Caco-2 (cell line): ENCODE results near the gene SLC38A9. TPM values are rescaled to one million over a fixed set of nuclear protein-coding genes. Genes with fewer than 3 reads are reported as not detected.

Source experiments
- BruUV-seq: library from RNA; stranded (reverse); fragments of 400-500 nt; replicated peaks from 2 replicates; lab custom pipeline; 2021; lab: Mats Ljungman, UMichigan
- CTCF ChIA-PET: fragments of 300-600 bp; sonication (Branson Sonifier 250); formaldehyde crosslinking; loops from one replicate; lab custom pipeline; 2022; ENCODE audit warnings: antibody characterized with exemption; lab: Charles Lee
- POLR2A ChIA-PET: fragments of 300-600 bp; sonication (Branson Sonifier 250); formaldehyde crosslinking; loops from one replicate; lab custom pipeline; 2022; ENCODE audit warnings: antibody characterized with exemption; lab: Charles Lee
- DNase-seq, 2 experiments: peaks; one replicate each; pipeline versions ENCODE4 v3.0.0 to v3.0.0-alpha.2; 2020 to 2022
- H3K27me3 ChIP-seq: replicated peaks from 2 replicates; pipeline ENCODE4 v1.6.0; 2011; ENCODE audit warnings: low read length; ENCODE audit not compliant: control insufficient read depth, insufficient read depth
- H3K36me3 ChIP-seq: 2 replicates; pipeline ENCODE4 v1.5.1; 2011; ENCODE audit warnings: low read length; ENCODE audit not compliant: control insufficient read depth, insufficient read depth
- H3K4me1 ChIP-seq: fragments of 250-450 bp; sonication (Bioruptor Pico); 2 replicates; pipeline ENCODE4 v1.5.1; 2020; ENCODE audit warnings: mild to moderate bottlenecking
- H3K4me3 ChIP-seq: 2 replicates; pipeline ENCODE4 v1.5.1; 2011; ENCODE audit warnings: low read depth, mild to moderate bottlenecking, control low read depth, low read length
- H3K9me3 ChIP-seq: fragments of 250-450 bp; sonication (Bioruptor Pico); 2 replicates; pipeline ENCODE4 v1.5.1; 2020; ENCODE audit warnings: mild to moderate bottlenecking, moderate library complexity
- H3K27ac Mint-ChIP-seq: one replicate; pipeline ENCODE4 v1.8.0; 2022; ENCODE audit warnings: mixed read lengths; ENCODE audit not compliant: unreplicated experiment
- H3K27me3 Mint-ChIP-seq: one replicate; pipeline ENCODE4 v1.8.0; 2022; ENCODE audit warnings: mixed read lengths; ENCODE audit not compliant: insufficient read depth, unreplicated experiment
- H3K36me3 Mint-ChIP-seq: one replicate; pipeline ENCODE4 v1.8.0; 2022; ENCODE audit warnings: mild to moderate bottlenecking, mixed read lengths; ENCODE audit not compliant: insufficient read depth, unreplicated experiment
- H3K4me1 Mint-ChIP-seq: one replicate; pipeline ENCODE4 v1.8.0; 2022; ENCODE audit warnings: low read depth, mixed read lengths; ENCODE audit not compliant: unreplicated experiment
- H3K4me3 Mint-ChIP-seq: one replicate; pipeline ENCODE4 v1.8.0; 2022; ENCODE audit warnings: mild to moderate bottlenecking, moderate library complexity, mixed read lengths; ENCODE audit not compliant: unreplicated experiment
- H3K9me3 Mint-ChIP-seq: one replicate; pipeline ENCODE4 v1.8.0; 2022; ENCODE audit warnings: mixed read lengths; ENCODE audit not compliant: unreplicated experiment
- intact Hi-C: fragments of 100-400 bp; cut with micrococcal nuclease; formaldehyde crosslinking; loops from one replicate; pipeline ENCODE4 v1.10.0; 2022; ENCODE audit not compliant: unreplicated experiment
- total RNA-seq: library from RNA; stranded (reverse); gene quantifications from 2 replicates; pipeline ENCODE4 v1.2.3, GENCODE V29; 2022
- TF ChIP-seq, protein P1 (sequence below), 2 experiments: fragments of 200-600 bp in 1 of 2; IDR thresholded peaks; 1 replicate in 1 of 2; 2 replicates in 1 of 2; pipeline versions ENCODE4 v1.5.1 to v1.8.0; 2011 to 2022; ENCODE audit warnings: antibody characterized with exemption in 1 of 2, control low read depth in 1 of 2, inconsistent platforms in 1 of 2, low read depth in 1 of 2, low read length in 1 of 2, mild to moderate bottlenecking in 1 of 2, moderate library complexity in 1 of 2; ENCODE audit not compliant: insufficient read depth in 1 of 2, severe bottlenecking in 1 of 2, unreplicated experiment in 1 of 2

SLC38A9 gene
- total RNA-seq, 1 experiment from 2014 or later: 66.9 TPM

DNA sequence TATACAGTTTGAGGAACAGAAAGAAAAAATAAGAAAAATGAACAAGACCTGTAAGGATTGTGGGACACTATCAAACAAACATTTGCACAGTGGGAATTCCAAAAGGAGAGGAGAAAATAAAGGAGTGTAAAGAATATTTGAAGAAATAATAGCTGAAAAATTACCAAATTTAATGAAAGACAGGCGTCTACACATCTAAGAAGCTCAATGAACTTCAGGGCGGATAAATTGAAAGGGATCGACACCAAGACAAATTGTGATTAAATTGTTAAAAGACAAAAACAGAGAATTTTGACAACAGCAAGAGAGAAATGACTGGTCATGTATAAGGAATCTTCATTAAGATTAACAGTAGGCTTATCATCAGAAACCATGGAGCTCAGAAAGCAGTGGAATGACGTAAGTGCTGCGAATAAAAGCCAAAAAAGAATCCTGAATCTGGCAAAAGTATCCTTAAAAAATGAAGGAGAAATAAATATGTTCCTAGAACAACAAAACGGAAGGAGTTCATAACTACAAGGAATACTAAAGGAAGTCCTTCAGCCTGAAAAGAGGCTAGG is 3.5 kb upstream of the SLC38A9 start:
- H3K9me3 Mint-ChIP-seq: peaks cover 34% of the 10 kb centered on the region
- Histone ChIP-seq H3K4me3 (no peak overlapping the region), H3K9me3 (peaks cover 4% of the 10 kb centered on the region; the same call in 1 of the 2 replicates), H3K4me1 (peaks cover 11% of the 10 kb centered on the region), H3K36me3 (no peaks in the 10 kb centered on the region), H3K27me3 (no peaks in the 10 kb centered on the region)
- no peak for DNase-seq
- TF ChIP-seq, protein P1, sequence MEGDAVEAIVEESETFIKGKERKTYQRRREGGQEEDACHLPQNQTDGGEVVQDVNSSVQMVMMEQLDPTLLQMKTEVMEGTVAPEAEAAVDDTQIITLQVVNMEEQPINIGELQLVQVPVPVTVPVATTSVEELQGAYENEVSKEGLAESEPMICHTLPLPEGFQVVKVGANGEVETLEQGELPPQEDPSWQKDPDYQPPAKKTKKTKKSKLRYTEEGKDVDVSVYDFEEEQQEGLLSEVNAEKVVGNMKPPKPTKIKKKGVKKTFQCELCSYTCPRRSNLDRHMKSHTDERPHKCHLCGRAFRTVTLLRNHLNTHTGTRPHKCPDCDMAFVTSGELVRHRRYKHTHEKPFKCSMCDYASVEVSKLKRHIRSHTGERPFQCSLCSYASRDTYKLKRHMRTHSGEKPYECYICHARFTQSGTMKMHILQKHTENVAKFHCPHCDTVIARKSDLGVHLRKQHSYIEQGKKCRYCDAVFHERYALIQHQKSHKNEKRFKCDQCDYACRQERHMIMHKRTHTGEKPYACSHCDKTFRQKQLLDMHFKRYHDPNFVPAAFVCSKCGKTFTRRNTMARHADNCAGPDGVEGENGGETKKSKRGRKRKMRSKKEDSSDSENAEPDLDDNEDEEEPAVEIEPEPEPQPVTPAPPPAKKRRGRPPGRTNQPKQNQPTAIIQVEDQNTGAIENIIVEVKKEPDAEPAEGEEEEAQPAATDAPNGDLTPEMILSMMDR (IDR thresholded peaks at IDR 0.05; ENCODE audit: insufficient read depth in 1 of 2, low read depth in 1 of 2, low read length in 1 of 2, severe bottlenecking in 1 of 2, unreplicated experiment in 1 of 2): no peak
- ChIA-PET POLR2A (no interaction called here), CTCF (no interaction called here)
- no peak overlapping the region for H3K27ac Mint-ChIP-seq
- H3K4me1 Mint-ChIP-seq: peaks cover 6% of the 10 kb centered on the region
- H3K27me3 Mint-ChIP-seq: no peaks in the 10 kb centered on the region
- H3K4me3 Mint-ChIP-seq: no peak overlapping the region
- no TSS peak for BruUV-seq
- H3K36me3 Mint-ChIP-seq: peaks cover 11% of the 10 kb centered on the region
- intact Hi-C loops: no loop called here

DNA sequence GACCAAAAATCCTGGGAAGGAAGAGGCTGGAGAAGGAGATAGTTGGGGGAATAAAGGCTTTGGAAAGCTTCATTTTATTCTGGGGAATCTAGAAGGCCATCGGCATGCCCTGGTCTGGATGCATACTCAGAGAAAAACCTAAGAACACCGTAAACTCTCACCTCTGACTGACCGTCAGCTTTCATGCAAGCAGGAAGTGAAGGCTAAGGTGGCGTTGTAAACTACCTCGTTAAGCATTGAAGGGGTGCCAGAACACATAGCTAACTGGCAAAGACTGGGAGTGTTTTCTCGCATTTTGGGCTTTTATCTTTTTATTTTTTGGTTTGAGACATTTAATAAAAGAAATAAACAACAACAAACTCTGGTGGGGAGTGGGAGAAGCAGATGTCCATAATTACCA is 2.6 kb upstream of the SLC38A9 start:
- no peaks in the 10 kb centered on the region for H3K36me3 ChIP-seq
- ChIA-PET POLR2A (interaction anchor here (0.6 kb wide), 1 partner anchor 154 kb away, joined by 3 read pairs; no protein-coding TSS in a partner anchor), CTCF (no interaction called here)
- DNase-seq: no peak
- H3K4me3 Mint-ChIP-seq: no peak overlapping the region
- H3K9me3 Mint-ChIP-seq: peaks cover 34% of the 10 kb centered on the region
- H3K27me3 Mint-ChIP-seq: no peaks in the 10 kb centered on the region
- peaks cover 4% of the 10 kb centered on the region; the same call in 1 of the 2 replicates for H3K9me3 ChIP-seq
- H3K4me3 ChIP-seq: no peak overlapping the region
- intact Hi-C loops: loop anchor here (5.0 kb wide), 1 partner anchor 488 kb away; no protein-coding TSS in a partner anchor
- peak overlapping the region; percentile 15 for H3K27ac Mint-ChIP-seq
- H3K36me3 Mint-ChIP-seq: peaks cover 11% of the 10 kb centered on the region
- no TSS peak for BruUV-seq
- H3K27me3 ChIP-seq: no peaks in the 10 kb centered on the region
- TF ChIP-seq, protein P1 (IDR thresholded peaks at IDR 0.05; ENCODE audit: insufficient read depth in 1 of 2, low read depth in 1 of 2, low read length in 1 of 2, severe bottlenecking in 1 of 2, unreplicated experiment in 1 of 2): no peak
- H3K4me1 ChIP-seq: peaks cover 11% of the 10 kb centered on the region
- peaks cover 6% of the 10 kb centered on the region for H3K4me1 Mint-ChIP-seq

DNA sequence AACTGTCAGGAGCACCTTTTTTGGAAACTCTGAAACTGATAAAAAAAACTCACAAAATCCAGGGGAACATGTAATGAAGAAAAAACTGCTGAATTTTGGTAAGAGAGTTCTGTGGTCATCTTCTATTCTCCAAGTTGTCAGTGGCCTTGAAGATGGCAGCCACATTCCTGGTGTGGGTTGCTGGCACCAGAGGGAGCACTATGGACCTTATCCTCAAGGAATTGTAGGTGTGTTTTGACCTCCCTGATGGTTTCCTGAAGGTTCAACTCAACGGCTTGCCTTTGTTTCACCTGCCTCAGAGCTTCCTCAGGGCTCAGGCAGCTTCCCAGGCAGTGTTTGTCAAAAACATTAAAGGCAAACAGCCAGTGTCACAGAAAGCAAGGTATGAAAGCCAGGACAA is 2.2 kb upstream of the SLC38A9 start:
- H3K27me3 ChIP-seq: no peaks in the 10 kb centered on the region
- H3K9me3 ChIP-seq: peaks cover 4% of the 10 kb centered on the region; the same call in 1 of the 2 replicates
- Mint-ChIP-seq H3K27ac (peak overlapping the region; percentile 15), H3K4me1 (peaks cover 6% of the 10 kb centered on the region), H3K27me3 (no peaks in the 10 kb centered on the region), H3K4me3 (no peak overlapping the region), H3K9me3 (peaks cover 32% of the 10 kb centered on the region), H3K36me3 (peaks cover 11% of the 10 kb centered on the region)
- H3K36me3 ChIP-seq: no peaks in the 10 kb centered on the region
- intact Hi-C loops: loop anchor here (5.0 kb wide), 1 partner anchor 488 kb away; no protein-coding TSS in a partner anchor
- DNase-seq: peak in 1 of 2 experiments; percentile 17
- H3K4me3 ChIP-seq: no peak overlapping the region
- POLR2A ChIA-PET: interaction anchor here (0.6 to 0.7 kb wide), 2 partner anchors 155 to 326 kb away, joined by 3 to 4 read pairs; no protein-coding TSS in a partner anchor
- H3K4me1 ChIP-seq: peaks cover 11% of the 10 kb centered on the region
- no TSS peak for BruUV-seq
- CTCF ChIA-PET: no interaction called here
- TF ChIP-seq, protein P1 (IDR thresholded peaks at IDR 0.05; ENCODE audit: insufficient read depth in 1 of 2, low read depth in 1 of 2, low read length in 1 of 2, severe bottlenecking in 1 of 2, unreplicated experiment in 1 of 2): no peak
